Activated CD8-positive, alpha-beta memory T cell treated with anti-CD3 and anti-CD28 coated beads, Interleukin-2, amount 50 U/mL, for 24 hours (primary cell): ENCODE measurements around the gene SRSF7.

Experiments
- DNase-seq: peaks from one replicate; pipeline ENCODE4 v3.0.0-alpha.2; 2020; ENCODE audit errors: extremely low read depth

Gene SRSF7

DNA sequence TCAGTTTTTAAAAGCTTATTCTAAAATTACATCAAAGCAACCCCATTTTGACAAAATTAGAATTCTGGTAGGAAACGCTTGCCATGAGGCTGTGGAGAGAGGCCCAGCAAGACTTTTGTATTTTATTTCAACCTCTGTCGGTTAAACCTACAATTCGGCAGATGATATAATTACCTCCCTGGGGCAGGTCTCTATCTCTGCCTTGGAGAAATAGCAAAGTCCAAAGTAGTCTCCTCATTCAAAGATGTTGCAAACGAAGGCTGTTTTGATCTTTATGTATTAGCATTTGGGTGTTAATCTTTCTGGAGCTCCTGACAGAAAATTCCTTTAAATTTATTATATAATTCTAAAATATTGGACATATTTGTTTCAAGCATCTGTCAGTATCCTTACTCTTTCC is 49.6 kb downstream of the SRSF7 start:
- DNase-seq: no peak

DNA sequence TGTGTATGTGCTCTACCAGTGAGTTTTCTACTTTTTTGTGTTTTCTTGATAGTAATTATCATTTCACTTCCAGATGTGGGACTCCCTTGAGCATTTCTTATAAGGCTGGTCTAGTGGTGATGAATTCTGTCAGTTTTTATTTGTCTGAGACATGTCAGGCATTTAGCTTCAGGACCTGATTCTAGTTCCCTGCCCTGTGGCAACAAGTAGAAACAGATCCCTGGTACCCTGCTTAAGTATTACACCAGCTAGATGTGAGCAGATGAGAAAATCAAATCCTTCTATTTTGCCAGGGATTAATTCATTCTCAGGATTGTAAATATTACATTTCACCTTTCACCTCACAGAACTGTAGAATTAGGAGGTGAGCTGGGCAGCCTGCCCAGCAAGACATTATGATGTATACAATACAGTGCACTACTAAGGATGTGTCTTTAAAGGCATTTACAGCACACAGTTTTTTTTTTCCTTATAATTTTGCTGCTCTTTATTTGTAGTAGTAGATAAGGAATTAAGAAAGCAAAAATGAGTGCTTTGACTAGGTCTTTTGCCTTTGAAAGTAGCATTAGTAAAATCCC is 50.2 kb downstream of the SRSF7 start:
- no peak for DNase-seq

DNA sequence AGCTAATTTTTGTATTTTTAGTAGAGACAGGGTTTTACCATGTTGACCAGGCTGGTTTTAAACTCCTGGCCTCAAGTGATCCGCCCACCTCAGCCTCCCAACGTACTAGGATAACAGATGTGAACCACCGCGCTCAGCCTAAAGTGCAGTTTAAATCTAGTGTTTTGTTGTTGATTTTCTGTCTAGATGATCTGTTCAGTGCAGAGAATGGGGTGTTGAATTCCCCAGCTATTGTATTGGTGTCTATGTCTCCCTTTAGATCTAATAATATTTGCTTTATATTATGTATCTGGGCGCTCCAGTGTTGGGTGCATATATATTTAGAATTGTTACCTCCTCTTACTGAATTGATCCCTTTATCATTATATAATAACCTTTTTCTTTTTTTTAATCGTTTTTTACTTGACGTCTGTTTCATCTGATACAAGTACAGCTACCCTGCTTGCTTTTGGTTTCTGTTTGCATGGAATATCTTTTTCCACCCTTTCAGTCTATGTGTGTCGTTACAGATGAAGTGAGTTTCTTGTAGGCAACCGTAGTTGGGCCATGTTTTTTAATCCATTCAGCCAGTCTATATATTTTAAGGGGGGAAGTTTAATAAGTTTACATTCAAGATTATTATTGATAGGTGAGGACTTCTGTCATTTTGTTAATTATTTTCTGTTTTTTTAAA is 50.9 kb downstream of the SRSF7 start:
- no peak for DNase-seq

DNA sequence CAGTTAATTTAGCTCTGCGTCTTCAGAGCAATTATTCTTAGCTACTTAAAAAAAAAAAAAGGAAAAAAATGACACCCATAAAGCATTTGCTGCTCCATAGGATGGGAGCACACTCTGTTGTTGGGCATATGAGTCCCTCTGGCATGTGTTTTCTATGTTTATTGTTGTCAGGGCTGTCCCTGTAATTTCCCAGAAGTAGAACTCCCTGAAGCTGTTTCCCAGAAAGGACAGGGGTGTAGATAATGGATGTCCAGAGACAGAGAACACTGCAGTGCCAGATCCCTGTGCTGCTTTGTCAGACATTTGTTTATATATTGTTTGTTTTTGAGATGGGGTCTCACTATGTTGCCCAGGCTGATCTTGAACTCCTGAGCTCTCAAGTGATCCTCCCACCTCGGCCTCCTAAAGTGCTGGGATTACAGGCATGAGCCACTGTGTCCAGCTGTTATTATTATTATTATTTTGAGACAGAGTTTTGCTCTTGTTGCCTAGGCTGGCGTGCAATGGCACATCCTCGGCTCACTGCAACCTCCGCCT is 52.6 kb downstream of the SRSF7 start:
- DNase-seq: no peak

DNA sequence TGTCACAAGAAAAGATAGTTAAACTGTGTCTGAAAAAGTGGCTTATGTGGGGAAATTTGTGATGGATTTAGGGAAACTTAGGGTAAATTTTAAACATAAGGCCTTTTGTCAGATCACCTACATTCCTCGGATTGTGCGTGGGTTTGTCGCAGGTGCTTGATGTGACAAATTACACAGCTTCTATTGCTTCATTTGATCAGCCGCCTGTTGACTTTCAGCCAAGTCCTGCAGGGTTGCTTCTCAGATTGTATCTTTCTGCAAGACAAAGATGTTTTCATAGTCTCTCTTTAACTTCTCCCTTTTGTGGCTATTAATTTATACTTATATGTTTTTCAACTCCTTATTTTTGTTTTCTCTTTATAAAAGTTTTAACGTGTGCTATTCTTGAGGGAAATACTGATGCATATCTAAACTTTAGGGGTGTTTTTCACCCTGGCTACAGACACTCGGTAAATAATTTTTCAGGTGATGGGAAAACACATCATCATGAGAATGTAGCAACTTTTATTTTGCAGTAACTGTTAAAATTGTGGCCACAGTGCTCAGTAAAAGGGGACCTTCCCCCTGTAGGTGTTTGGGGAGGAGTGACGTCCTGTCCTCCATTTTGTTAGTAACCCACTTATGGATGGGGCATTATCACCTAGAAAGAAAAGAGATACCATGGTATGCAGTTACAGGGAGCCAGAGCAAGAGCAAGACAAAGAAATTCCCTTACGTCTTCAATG is 53.9 kb downstream of the SRSF7 start:
- no peak for DNase-seq
